GM10248 (cell line): Measurements from ENCODE around the gene PTCRA.
"Not testable (repeated sequence)": the region's sequence is repeated elsewhere in the genome, so short reads cannot be mapped to it uniquely, and the experiment has no call there.

Experiments used
- CTCF ChIA-PET: fragments of 300-600 bp; sonication (Branson Sonifier 250); formaldehyde crosslinking; extraction: SDS; loops from one replicate; lab custom pipeline; 2021; ENCODE audit warnings: antibody characterized with exemption; lab: Yijun Ruan, JAX
- POLR2A ChIA-PET: fragments of 350-650 bp; sonication (Branson Sonifier 250); formaldehyde crosslinking; extraction: SDS; loops from one replicate; lab custom pipeline; 2020; ENCODE audit warnings: antibody characterized with exemption; lab: Yijun Ruan, JAX
- DNase-seq: peaks from one replicate; pipeline ENCODE4 v3.0.0; 2012; ENCODE audit errors: extremely low spot score
- CTCF ChIP-seq: IDR thresholded peaks from 2 replicates; pipeline ENCODE4 v1.5.1; 2012; ENCODE audit warnings: mild to moderate bottlenecking, low read depth; ENCODE audit errors: extremely low read depth, missing control alignments, control extremely low read depth

The PTCRA gene

GRCh38 chr6:42915732-42916131, at the start of gene PTCRA:
Gene PTCRA (plus strand): TSS chr6:42916053. CDS start chr6:42916070, 17 bp downstream.
- peak; percentile 31 for DNase-seq
- TF ChIP-seq CTCF, result no peak
- POLR2A ChIA-PET, result no interaction called here
- CTCF ChIA-PET, result interaction anchor here (1.3 to 1.9 kb wide), 3 partner anchors 9 to 254 kb away, joined by 3 to 10 read pairs (median 6); no protein-coding TSS in a partner anchor

GRCh38 chr6:42870145-42870936, 45.5 kb upstream of the PTCRA start:
- ChIA-PET CTCF (interaction anchor here (0.9 kb wide), 1 partner anchor 17 kb away, joined by 3 read pairs; no protein-coding TSS in a partner anchor), POLR2A (no interaction called here)
- TF ChIP-seq CTCF, result no peak
- DNase-seq, result no peak

GRCh38 chr6:42871711-42872110, 44.1 kb upstream of the PTCRA start:
- TF ChIP-seq CTCF, result no peak
- DNase-seq, result no peak
- ChIA-PET CTCF (no interaction called here), POLR2A (no interaction called here)

- ChIA-PET POLR2A (no interaction called here), CTCF (interaction anchor here (0.9 to 1.4 kb wide), 4 partner anchors 26 to 211 kb away, joined by 3 read pairs; no protein-coding TSS in a partner anchor)
- TF ChIP-seq CTCF, result no peak
- no peak for DNase-seq
These were observed 42.5 kb upstream of the PTCRA start for GRCh38 chr6:42873313-42873712.

- no peak for TF ChIP-seq CTCF
- no peak for DNase-seq
- CTCF ChIA-PET, result interaction anchor here (0.6 to 4.9 kb wide), 13 partner anchors 8 to 317 kb away, joined by 3 to 34 read pairs (median 3); no protein-coding TSS in a partner anchor
- POLR2A ChIA-PET, result no interaction called here
These were observed 38.2 kb upstream of the PTCRA start for GRCh38 chr6:42877695-42878094.

GRCh38 chr6:42879372-42880239, 36.2 kb upstream of the PTCRA start, which contains the start of gene RPL7L1:
Gene RPL7L1 (plus strand): TSS chr6:42879616. CDS start chr6:42879911, 295 bp downstream.
- peak; percentile 83 for DNase-seq
- POLR2A ChIA-PET, result interaction anchor here (0.5 to 1.2 kb wide), 5 partner anchors 9 to 656 kb away, joined by 3 to 4 read pairs (median 3); partner anchors contain the start of gene TBCC

GRCh38 chr6:42880240-42880817, 35.5 kb upstream of the PTCRA start:
- CTCF ChIA-PET, result interaction anchor here (1.3 to 4.9 kb wide), 6 partner anchors 11 to 333 kb away, joined by 3 to 34 read pairs (median 4); a partner anchor contains a TSS
- POLR2A ChIA-PET, result interaction anchor here (0.5 to 1.2 kb wide), 4 partner anchors 8 to 656 kb away, joined by 3 read pairs; partner anchors contain the start of gene TBCC
- not testable (repeated sequence) for DNase-seq

More at GRCh38 chr6:42879372-42880239, 36.2 kb upstream of the PTCRA start, which contains the start of gene RPL7L1:
- TF ChIP-seq CTCF, result no peak
- CTCF ChIA-PET, result interaction anchor here (0.8 to 4.9 kb wide), 6 partner anchors 11 to 332 kb away, joined by 3 to 34 read pairs (median 4); no protein-coding TSS in a partner anchor

GRCh38 chr6:42880871-42881270, 35.0 kb upstream of the PTCRA start:
- ChIA-PET POLR2A (interaction anchor here (0.7 kb wide), 1 partner anchor 135 kb away, joined by 3 read pairs; the partner anchor contains the start of gene TBCC), CTCF (interaction anchor here (1.7 to 3.2 kb wide), 2 partner anchors 10 to 154 kb away, joined by 4 to 13 read pairs; a partner anchor contains a TSS)
- DNase-seq, result not testable (repeated sequence)
